ENCODE measurements around the gene DCAF15. TPM values are rescaled to one million over a fixed set of nuclear protein-coding genes. Genes with fewer than 3 reads are reported as not detected.

Gene DCAF15
- polyA plus RNA-seq, 1 of the 3 experiments (the other 2 are of a cell fraction) = 55.6 TPM

DNA sequence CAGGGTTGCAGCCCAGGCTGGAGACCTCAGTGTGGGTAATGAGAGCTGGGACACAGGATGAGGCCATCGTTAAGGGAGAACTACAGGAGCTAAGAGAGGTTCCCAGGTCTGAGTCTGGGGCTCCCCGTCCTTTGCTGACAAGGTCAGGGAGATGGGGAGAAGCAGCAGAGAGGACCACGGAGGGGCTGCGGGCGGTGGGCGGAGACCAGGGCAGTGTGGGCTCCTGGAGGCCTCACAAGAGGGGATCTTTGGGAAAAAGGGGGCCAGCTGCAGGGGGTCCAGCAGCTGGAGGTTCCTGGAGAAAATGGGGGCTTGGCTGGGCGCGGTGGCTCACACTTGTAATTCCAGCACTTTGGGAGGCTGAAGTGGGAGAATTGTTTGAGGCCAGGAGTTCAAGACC is 37.8 kb downstream of the DCAF15 start:
- TF ChIP-seq FOSL2 (IDR thresholded peaks at IDR 0.05; ENCODE audit: borderline replicate concordance, low read depth) (no peak), SMC3 (IDR thresholded peaks at IDR 0.05; ENCODE audit: low read depth, low read length) (no peak), RXRA (IDR thresholded peaks at IDR 0.05; ENCODE audit: borderline replicate concordance, low read depth) (no peak), FOXM1 (IDR thresholded peaks at IDR 0.05; ENCODE audit: low read depth) (no peak), MEF2A (IDR thresholded peaks at IDR 0.05; ENCODE audit: borderline replicate concordance, low read depth) (no peak), USF2 (IDR thresholded peaks at IDR 0.05; ENCODE audit: borderline replicate concordance, low read depth, low read length) (no peak), MAX (IDR thresholded peaks at IDR 0.05; ENCODE audit: low read depth) (no peak), JUND (IDR thresholded peaks at IDR 0.05) (no peak)
- ChIA-PET POLR2A (no interaction called here), CTCF (interaction anchor here (1.7 kb wide), 1 partner anchor 12 kb away, joined by 5 read pairs; no protein-coding TSS in a partner anchor)
- DNase-seq = no peak
- H3K4me2 ChIP-seq = no peak overlapping the region
- 97% methylated on average over 8 of the region's 8 CpGs for WGBS (ENCODE audit: low lambda C conversion rate)
- H3K4me1 ChIP-seq (ENCODE audit: control insufficient read depth in 1 of 2, insufficient read depth in 2 of 2, low read depth in 1 of 2, low read length in 1 of 2) = peaks cover 16 to 33% of the 10 kb centered on the region in 2 experiments; a peak in 3 of 4 replicates
- no peaks in the 10 kb centered on the region for H3K27me3 ChIP-seq (ENCODE audit: insufficient read depth)
- H3K9me2 ChIP-seq = no peaks in the 10 kb centered on the region
- H2AFZ ChIP-seq (ENCODE audit: low read depth) = no peak overlapping the region
- no peaks in the 10 kb centered on the region for H4K20me1 ChIP-seq (ENCODE audit: insufficient read depth)
- H3K9me3 ChIP-seq = no peaks in the 10 kb centered on the region
- H3K4me3 ChIP-seq (ENCODE audit: low read depth in 2 of 2, low read length in 1 of 2) = no peak overlapping the region
- peaks cover 13% of the 10 kb centered on the region for H3F3A ChIP-seq (replicated peaks; ENCODE audit: insufficient read depth)
- H3K9ac ChIP-seq = no peak overlapping the region
- no peak overlapping the region for H3K27ac ChIP-seq (ENCODE audit: low read depth in 2 of 2, low read length in 1 of 2)
- H3K36me3 ChIP-seq (replicated peaks in 1 of 2; ENCODE audit: control insufficient read depth in 1 of 2, insufficient read depth in 2 of 2, low read length in 1 of 2) = no peaks in the 10 kb centered on the region
- H3K79me2 ChIP-seq (ENCODE audit: insufficient read depth) = no peaks in the 10 kb centered on the region

DNA sequence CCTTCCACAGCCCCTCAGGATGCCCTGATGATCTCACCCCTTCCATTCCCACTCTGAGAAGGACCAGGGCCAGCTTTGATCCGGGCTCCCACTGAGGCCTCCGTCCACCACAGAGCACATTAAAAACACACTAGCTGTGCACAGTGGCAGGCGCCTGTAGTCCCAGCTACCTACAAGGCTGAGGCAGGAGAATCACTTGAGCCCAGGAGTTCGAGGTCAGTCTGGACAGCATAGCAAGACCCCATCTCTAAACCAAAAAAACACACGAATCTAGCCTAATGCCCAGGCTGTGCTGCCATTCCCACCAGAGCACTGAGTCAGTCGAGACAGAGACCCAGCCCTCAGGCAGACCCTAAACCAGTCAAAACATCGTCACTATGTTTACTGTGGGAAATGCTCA is 39.7 kb downstream of the DCAF15 start:
- Histone ChIP-seq H3F3A (replicated peaks; ENCODE audit: insufficient read depth) (peaks cover under 1% of the 10 kb centered on the region), H3K36me3 (replicated peaks in 1 of 2; ENCODE audit: control insufficient read depth in 1 of 2, insufficient read depth in 2 of 2, low read length in 1 of 2) (no peaks in the 10 kb centered on the region), H3K27ac (ENCODE audit: low read depth in 2 of 2, low read length in 1 of 2) (no peak overlapping the region; a peak in 1 of 4 replicates), H3K4me1 (ENCODE audit: control insufficient read depth in 1 of 2, insufficient read depth in 2 of 2, low read depth in 1 of 2, low read length in 1 of 2) (peaks cover 3 to 18% of the 10 kb centered on the region in 2 experiments; a peak in 3 of 4 replicates), H3K4me2 (no peak overlapping the region), H3K9me3 (no peaks in the 10 kb centered on the region), H2AFZ (ENCODE audit: low read depth) (no peak overlapping the region), H3K79me2 (ENCODE audit: insufficient read depth) (no peaks in the 10 kb centered on the region), H4K20me1 (ENCODE audit: insufficient read depth) (no peaks in the 10 kb centered on the region), H3K27me3 (ENCODE audit: insufficient read depth) (no peaks in the 10 kb centered on the region), H3K4me3 (ENCODE audit: low read depth in 2 of 2, low read length in 1 of 2) (no peak overlapping the region), H3K9me2 (no peaks in the 10 kb centered on the region), H3K9ac (no peak overlapping the region)
- WGBS (ENCODE audit: low lambda C conversion rate) = 94% methylated on average over 6 of the region's 7 CpGs
- CTCF ChIA-PET = interaction anchor here (0.9 to 1.5 kb wide), 2 partner anchors 15 to 40 kb away, joined by 4 to 5 read pairs; partner anchors contain the start of gene IL27RA
- no peak for DNase-seq
- POLR2A ChIA-PET = no interaction called here
- TF ChIP-seq NFIC (IDR thresholded peaks at IDR 0.05; ENCODE audit: borderline replicate concordance) (no peak), RXRA (IDR thresholded peaks at IDR 0.05; ENCODE audit: borderline replicate concordance, low read depth) (no peak), TEAD4 (IDR thresholded peaks at IDR 0.05; ENCODE audit: borderline replicate concordance, insufficient read depth) (no peak), TCF12 (IDR thresholded peaks at IDR 0.05) (no peak), CTCF (IDR thresholded peaks at IDR 0.05) (no peak), ELF1 (IDR thresholded peaks at IDR 0.05) (no peak), FOXJ3 (CRISPR knock-in tag; IDR thresholded peaks at IDR 0.05) (no peak), POLR2AphosphoS5 (IDR thresholded peaks at IDR 0.05; ENCODE audit: low read depth, low read length) (no peak), RAD21 (IDR thresholded peaks at IDR 0.05; ENCODE audit: low read length) (no peak), JUND (IDR thresholded peaks at IDR 0.05) (no peak), ZBTB33 (IDR thresholded peaks at IDR 0.05; ENCODE audit: borderline replicate concordance, low read depth) (no peak), RFX5 (IDR thresholded peaks at IDR 0.05; ENCODE audit: low read length) (no peak), GATA2 (CRISPR knock-in tag; IDR thresholded peaks at IDR 0.05) (no peak), MXI1 (IDR thresholded peaks at IDR 0.05; ENCODE audit: low read depth, low read length) (no peak)
- TF ChIP-seq, protein P1, sequence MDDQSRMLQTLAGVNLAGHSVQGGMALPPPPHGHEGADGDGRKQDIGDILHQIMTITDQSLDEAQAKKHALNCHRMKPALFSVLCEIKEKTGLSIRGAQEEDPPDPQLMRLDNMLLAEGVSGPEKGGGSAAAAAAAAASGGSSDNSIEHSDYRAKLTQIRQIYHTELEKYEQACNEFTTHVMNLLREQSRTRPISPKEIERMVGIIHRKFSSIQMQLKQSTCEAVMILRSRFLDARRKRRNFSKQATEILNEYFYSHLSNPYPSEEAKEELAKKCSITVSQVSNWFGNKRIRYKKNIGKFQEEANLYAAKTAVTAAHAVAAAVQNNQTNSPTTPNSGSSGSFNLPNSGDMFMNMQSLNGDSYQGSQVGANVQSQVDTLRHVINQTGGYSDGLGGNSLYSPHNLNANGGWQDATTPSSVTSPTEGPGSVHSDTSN (IDR thresholded peaks at IDR 0.05) = no peak
- TF ChIP-seq, protein P2, sequence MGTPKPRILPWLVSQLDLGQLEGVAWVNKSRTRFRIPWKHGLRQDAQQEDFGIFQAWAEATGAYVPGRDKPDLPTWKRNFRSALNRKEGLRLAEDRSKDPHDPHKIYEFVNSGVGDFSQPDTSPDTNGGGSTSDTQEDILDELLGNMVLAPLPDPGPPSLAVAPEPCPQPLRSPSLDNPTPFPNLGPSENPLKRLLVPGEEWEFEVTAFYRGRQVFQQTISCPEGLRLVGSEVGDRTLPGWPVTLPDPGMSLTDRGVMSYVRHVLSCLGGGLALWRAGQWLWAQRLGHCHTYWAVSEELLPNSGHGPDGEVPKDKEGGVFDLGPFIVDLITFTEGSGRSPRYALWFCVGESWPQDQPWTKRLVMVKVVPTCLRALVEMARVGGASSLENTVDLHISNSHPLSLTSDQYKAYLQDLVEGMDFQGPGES (IDR thresholded peaks at IDR 0.05; ENCODE audit: low read depth, low read length) = no peak

Data from SK-N-SH (cell line).